PFSK-1 (cell line): Measurements from ENCODE around the gene NMRK2.
A peak's percentile ranks its signal among the peaks of the same experiment; 100 is the strongest.

Source experiments
- FOXP2 ChIP-seq: optimal IDR thresholded peaks from 2 replicates; pipeline ENCODE3; 2011; ENCODE audit warnings: borderline replicate concordance, control low read depth, inconsistent platforms; ENCODE audit not compliant: insufficient read depth; ENCODE audit errors: extremely low read length, extremely low read depth
- POLR2AphosphoS5 ChIP-seq: IDR thresholded peaks from 2 replicates; pipeline ENCODE4 v1.6.1; 2012; ENCODE audit warnings: low read depth, mild to moderate bottlenecking, control low read depth, low read length, moderate library complexity
- REST ChIP-seq, 2 experiments: IDR thresholded peaks; 2 replicates each; pipeline versions ENCODE4 v1.6.1 to v1.8.0; 2011 to 2012; ENCODE audit warnings: low read depth in 2 of 2, low read length in 2 of 2, control low read depth in 1 of 2, inconsistent platforms in 1 of 2, mild to moderate bottlenecking in 1 of 2, moderate library complexity in 1 of 2; ENCODE audit not compliant: insufficient read depth in 1 of 2
- SIN3A ChIP-seq: IDR thresholded peaks from 2 replicates; pipeline ENCODE4 v1.6.1; 2012; ENCODE audit warnings: mild to moderate bottlenecking, low read length, moderate library complexity, borderline replicate concordance; ENCODE audit not compliant: insufficient read depth
- TAF1 ChIP-seq: IDR thresholded peaks from 2 replicates; pipeline ENCODE4 v1.6.1; 2012; ENCODE audit warnings: low read length, control low read depth, borderline replicate concordance; ENCODE audit not compliant: insufficient read depth

Gene NMRK2

DNA sequence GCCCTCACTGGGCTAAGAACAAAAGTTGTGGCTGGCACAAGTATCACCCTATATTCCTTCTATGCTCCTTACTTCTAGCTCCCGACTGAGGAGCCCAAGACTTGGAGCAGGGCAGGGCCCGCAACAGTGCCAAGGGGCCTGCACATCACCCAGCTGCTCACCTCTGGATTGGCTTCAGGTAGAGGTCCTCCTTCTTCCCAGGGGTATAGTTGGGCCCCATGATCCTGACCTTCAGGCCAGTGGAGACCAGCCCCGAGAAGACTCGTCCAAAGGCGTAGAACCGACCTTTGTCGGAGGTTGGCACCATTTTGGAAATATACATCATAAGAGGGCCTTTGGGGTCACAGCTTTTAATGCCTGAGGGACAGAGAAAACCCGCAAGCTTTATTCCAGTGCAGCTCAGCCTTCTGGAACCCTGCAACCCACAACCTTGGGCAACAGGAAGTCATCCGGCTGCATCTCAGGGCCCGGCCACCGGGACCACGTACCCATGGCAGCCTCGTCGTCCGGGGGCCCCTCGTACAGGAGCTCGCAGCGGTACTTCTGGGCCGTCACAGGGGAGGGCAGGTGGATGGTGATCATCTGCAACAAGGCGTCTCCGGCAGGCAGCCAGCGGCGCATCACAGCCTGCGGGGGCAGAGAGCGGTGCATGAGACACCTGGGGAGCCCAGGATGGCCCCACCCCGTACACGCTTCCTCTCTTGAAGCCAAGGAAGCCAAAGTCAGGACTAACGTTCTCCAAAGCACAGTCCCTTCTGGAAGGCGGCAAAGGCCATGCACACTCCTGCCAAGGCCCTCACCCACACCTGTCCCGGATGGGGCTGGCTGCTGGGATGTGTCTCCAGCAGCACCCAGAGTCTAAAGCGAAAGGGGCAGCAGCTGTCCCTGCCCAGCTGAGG is 47.7 kb downstream of the NMRK2 start:
- no peak for TF ChIP-seq FOXP2
- TF ChIP-seq SIN3A = no peak
- no peak for TF ChIP-seq REST (IDR thresholded peaks at IDR 0.05; ENCODE audit: insufficient read depth in 1 of 2, low read depth in 2 of 2, low read length in 2 of 2)
- TF ChIP-seq TAF1 = no peak
- no peak; the same call in 1 of the 2 replicates for TF ChIP-seq POLR2AphosphoS5

GRCh38 chr19:3981373-3981735 is 48.5 kb downstream of the NMRK2 start:
- TF ChIP-seq REST (IDR thresholded peaks at IDR 0.05; ENCODE audit: insufficient read depth in 1 of 2, low read depth in 2 of 2, low read length in 2 of 2) (no peak), SIN3A (no peak), FOXP2 (no peak), POLR2AphosphoS5 (no peak; the same call in 1 of the 2 replicates), TAF1 (no peak)

GRCh38 chr19:3981736-3982681 is 49.1 kb downstream of the NMRK2 start:
- TF ChIP-seq REST (IDR thresholded peaks at IDR 0.05; ENCODE audit: insufficient read depth in 1 of 2, low read depth in 2 of 2, low read length in 2 of 2) = no peak
- TF ChIP-seq POLR2AphosphoS5 = no peak; the same call in none of the 2 replicates
- TF ChIP-seq TAF1 = no peak
- no peak for TF ChIP-seq SIN3A
- no peak for TF ChIP-seq FOXP2

GRCh38 chr19:3982701-3983541 is 50.1 kb downstream of the NMRK2 start:
- TF ChIP-seq SIN3A (no peak), POLR2AphosphoS5 (peak; percentile 27; the same call in 1 of the 2 replicates), REST (IDR thresholded peaks at IDR 0.05; ENCODE audit: insufficient read depth in 1 of 2, low read depth in 2 of 2, low read length in 2 of 2) (no peak), TAF1 (no peak), FOXP2 (no peak)
